HG03175 (cell line): ENCODE results near the gene BTBD16.

Experiments
- ATAC-seq: cut with Tn5 transposase; IDR thresholded peaks from one replicate; pipeline ENCODE4 v1.9.1; 2021; ENCODE audit warnings: mild to moderate bottlenecking, moderate library complexity; ENCODE audit not compliant: unreplicated experiment

The BTBD16 gene

DNA sequence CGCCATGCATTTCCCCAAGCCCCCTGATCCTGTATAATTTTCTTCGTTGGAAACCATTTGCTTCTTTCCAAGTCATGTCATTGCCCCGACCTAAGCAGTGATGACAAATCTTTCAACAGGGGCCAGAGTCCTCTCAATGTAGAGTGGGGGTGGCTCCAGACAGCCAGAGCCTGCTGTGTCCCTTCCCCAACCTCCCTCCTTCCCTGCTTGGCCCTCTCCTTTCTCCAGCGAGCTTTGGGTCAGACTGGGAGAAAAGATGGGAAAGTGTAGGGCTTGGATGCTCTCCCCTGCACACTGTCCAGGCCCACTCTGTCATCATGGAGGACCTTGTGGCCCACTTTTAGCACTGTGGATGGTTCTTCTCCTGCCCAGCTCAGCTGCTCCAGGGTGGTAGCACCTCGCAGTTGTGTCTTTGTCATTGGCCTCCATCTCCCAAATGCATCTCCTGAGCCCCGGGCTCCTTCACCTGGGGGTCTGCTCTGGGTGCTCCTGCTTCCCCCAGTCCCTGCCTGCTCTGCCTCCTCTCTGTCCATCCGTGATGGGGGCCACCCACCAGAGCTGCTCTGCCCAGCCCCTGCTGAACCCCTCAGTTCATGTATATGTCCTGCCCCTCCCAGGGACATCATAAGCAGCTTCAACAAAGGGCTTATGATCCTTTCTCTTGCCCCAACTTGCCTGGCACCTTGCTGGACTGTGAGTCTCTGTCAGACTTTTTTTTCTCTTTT is 37.5 kb downstream of the BTBD16 start:
- ATAC-seq, result no peak

GRCh38 chr10:122310311-122311050 is 39.4 kb downstream of the BTBD16 start:
- no peak for ATAC-seq

GRCh38 chr10:122311051-122311410 is 39.9 kb downstream of the BTBD16 start:
- ATAC-seq, result no peak

- no peak for ATAC-seq
Measured at GRCh38 chr10:122311716-122312115, 40.6 kb downstream of the BTBD16 start.

- no peak for ATAC-seq
Measured at GRCh38 chr10:122316224-122316884, 45.3 kb downstream of the BTBD16 start.

DNA sequence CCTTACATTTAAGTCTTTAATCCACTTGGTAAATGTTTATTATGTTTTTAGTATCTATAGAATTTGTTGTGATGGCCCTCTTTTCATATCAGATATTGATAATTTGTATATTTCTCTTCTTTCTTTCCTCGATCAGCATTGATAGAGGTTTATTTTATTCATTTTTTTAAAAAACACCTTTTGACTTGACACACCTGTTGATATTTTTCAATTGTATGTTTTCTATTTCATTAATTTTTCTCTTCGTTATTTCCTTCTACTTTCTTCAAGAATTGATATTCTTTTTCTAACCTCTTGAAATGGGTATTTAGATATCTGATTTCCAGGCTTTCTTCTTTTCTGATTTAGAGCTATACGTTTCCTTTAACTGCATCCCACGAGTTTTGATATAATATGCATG is 50.9 kb downstream of the BTBD16 start:
- ATAC-seq, result no peak

- ATAC-seq, result no peak
Measured at GRCh38 chr10:122323189-122323588, 52.1 kb downstream of the BTBD16 start.

DNA sequence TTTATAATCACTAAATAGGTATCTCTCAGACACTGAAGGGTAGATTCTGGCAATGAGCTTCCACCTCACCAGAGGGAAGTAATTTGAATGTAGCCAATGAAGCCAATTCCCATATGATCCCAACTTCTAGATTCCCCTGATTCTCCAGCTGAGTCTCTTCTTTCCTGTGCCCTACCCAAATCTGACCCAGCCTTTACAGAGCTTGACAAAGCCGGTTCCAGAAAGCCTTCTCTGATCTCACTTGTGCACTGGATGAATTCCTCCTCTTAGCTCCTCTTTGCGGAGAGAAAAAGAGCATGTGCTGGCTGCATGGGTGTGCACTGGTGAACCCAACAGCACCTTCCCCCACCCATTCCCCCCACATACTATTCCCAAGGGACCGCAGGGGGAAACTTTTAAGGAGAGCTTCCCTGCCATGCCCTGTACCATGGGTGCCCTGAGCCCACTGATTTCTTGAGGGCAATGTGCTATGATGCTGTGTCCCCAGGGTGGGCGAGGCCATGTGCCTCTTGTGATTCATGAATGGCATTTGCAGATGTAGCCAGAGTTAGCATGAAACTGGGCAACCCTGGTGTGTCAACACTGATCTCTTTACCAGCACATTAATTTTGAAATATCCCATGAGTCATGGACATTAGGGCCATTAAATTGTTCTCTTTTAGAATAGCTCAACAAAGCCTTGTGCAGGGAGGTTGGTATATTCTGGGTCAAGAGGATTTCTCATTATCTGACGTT is 53.0 kb downstream of the BTBD16 start:
- ATAC-seq, result no peak

GRCh38 chr10:122325235-122325634 is 54.1 kb downstream of the BTBD16 start:
- no peak for ATAC-seq

DNA sequence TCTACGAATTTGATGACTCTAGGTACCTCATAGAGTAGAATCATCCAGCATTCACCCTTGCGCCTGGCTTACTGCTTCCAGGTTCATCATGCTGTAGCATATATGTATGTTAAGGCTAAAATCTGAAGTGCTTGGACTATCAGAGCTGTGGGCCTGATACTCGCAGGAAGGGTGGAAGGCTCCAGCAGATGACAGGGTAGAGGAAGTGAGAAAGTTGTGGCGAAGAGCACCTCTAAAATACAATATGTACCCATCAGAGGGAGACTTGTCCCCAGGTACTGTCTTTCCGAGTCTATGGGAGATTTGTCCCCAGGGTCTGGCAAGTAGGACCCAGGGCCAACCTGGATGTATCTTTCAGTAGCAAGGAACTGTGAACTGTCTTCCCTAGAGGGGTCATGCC is 55.3 kb downstream of the BTBD16 start:
- no peak for ATAC-seq

GRCh38 chr10:122326806-122327205 is 55.7 kb downstream of the BTBD16 start:
- no peak for ATAC-seq

DNA sequence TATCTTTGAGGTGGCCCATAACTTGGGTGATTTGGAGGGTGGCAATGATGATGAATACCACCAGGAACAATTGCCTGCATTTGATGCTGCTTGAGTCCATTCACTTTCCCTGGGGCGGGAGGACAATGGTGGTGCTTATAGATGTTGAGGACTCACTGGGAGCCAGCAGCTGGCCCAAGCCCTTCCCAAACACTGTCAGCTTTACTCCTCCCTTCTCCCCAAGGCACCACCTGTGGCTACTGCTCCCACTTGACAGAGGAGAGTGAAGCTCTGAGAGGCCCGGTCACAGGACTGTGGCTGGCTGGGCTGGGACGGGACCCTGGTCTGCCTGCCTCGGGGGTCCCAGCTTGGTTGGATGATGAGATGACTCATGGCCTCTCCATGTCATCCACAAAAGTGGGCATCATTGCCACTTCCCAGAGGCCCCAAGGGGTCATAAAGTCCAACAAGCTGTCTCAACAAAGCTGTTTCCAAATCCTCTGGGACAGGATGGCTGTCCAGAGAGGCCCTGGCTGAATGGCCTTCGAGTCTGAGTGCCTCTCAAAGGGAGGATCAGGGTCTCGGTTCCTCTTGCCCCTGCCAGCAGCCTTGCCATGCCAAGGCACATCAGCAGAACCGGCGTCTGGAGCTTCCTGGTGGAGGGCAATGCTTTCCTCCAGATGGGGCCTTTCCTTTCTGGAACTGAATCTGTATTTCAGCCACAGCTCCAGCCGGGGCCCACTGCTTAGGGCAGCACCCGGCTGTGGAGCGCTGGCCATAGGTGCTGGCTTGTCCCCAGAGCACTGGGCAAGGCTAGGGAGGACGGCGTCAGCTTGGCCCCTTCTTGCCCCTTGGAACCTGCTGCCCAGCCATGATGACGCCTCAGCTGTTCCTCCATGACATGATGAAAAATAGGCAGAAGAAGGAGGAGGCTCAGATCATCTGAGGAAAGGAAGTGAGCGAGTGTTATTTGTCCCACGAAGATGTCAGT is 56.4 kb downstream of the BTBD16 start:
- no peak for ATAC-seq

DNA sequence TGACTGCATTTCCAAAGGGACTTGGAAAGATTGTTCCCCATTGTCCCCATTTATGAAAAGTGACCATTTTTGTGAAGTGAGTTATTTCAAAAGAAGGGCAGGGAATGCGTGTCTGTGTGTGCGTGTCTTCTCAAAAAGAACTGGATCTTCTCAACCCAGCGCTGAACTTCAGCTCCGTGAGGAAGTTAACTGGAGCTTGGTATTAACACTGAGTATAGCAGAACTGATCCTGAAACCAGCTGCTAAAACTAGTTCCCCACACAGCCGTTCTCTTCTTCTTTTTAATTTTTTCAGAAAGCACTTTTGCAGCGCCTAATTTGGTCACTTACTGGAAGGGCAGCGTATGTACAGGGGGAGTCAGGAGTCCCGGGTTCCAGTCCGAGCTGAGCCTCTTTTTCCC is 57.6 kb downstream of the BTBD16 start:
- ATAC-seq, result no peak

GRCh38 chr10:122329416-122329815 is 58.3 kb downstream of the BTBD16 start:
- ATAC-seq, result no peak

DNA sequence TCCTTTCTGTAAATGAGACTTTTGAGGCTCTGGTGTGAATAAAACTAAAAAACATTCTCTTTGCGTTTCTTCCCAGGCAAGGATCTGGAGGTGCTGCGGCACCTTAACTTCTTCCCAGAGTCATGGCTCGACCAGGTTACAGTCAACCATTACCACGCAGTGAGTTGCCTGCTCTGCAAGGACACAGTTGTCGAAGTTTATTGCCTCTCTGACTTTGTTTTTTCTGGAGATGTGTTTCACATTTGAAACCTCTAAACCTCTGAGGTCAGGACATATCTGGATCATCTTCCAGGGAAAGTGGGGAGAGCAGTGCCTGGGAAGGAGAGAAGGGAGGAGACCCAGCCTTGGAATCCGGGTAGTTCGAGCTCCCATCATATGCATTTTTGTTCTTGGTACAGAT is 60.0 kb downstream of the BTBD16 start:
- ATAC-seq, result no peak

DNA sequence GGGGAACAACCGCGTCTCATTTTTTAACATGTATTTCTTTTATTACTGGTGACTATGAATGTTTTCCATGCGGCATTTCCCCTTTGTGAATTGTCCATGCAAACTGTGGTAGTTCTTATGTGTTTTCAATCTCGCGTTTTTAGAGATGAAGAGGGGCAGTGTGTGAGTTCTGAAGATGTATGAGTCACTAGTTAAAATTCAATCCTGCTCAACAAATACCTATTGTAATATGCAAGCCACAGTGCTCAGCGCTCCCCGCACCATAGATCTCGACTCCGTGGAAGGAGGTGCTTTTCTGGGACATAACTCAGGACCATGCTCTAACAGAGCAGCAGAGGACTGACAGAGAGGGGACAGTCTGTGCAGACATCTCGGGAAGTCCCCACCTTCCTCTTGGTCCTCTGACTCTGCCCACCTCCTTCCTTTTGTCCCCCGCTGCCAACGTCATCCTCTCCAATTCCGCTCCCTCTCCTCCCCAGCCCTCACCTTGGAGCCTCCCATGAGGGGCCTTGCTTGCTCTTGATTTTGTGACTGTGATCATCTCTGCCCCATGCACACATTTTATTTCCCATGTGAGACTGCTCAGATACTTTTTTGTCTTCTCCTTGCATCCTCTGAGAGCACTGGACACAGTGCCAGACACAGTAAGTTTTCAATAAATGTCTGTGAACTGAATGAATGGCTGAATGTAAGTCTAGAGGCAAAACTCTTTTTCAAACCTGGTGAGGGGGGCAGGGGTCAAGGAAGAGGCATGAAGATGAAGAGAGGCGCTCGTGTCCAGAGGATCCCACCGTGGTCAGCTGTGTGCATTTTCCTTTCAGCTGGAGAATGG is 60.7 kb downstream of the BTBD16 start:
- no peak for ATAC-seq

DNA sequence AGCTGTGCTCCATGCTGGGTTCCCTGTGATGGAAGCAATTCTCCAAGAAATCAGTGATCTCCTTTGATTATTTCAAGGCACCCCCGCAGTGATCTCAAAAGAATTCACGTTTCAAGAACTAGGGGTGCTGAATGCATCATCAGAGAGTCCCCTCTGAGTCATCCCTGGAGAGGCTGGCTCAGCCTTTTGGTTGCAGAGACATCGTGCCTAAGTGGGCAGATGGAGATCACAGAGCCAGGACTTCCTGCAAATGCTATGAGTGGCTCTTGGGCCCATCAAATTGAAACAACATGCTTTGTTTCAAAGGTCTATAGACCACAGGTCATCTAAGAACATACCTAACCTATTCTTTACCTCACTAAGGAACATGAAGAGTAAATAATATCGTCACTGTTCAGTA is 61.9 kb downstream of the BTBD16 start:
- ATAC-seq, result no peak

DNA sequence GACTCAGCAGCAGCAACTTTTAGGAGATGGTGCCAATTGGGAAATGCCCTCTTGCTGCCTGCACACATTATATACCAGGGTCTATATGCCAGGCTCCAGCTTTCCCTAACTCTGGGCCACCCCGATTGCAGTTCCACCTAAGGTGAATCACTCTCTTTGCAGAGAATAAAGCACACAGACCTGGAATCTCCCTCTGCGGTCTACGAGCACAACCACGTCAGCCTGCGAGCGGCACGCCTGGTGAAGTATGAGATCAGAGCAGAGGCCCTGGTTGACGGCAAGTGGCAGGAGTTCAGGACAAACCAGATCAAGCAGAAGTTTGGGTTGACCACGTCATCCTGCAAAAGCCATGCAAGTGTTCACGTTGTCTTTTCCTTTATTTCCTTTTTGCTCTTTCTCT is 65.2 kb downstream of the BTBD16 start:
- no peak for ATAC-seq

DNA sequence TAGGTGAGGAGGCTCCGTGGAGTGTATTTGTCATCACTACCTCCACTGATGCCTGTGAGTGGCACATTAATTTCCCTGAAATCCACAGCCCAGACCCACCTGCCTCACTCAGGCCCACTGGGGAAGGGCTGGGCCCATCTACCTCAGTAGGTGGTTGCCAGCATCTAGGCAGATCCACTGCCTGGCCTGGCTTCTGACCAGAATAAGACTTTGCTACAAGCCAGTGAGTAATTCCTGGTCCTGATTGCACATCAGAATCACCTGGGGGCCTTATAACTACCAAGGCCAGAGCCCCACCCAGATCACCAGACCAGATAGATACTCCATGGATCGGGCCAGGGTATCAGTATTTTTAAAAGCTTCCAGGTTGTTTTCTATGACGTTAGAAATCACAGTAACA is 65.9 kb downstream of the BTBD16 start:
- no peak for ATAC-seq
